Activated CD8-positive, alpha-beta memory T cell treated with anti-CD3 and anti-CD28 coated beads, Interleukin-2, amount 10 ng/mL, durations not matched to agents 7 days and 5 days (primary cell): ENCODE measurements around the gene ARL15. TPM values are rescaled to one million over a fixed set of nuclear protein-coding genes. Genes with fewer than 3 reads are reported as not detected.

Experiments
- ATAC-seq: fragments of 150-1000 bp; cut with Tn5 transposase; one replicate; pipeline ENCODE4 v1.10.0; 2021; ENCODE audit warnings: moderate library complexity
- CTCF ChIA-PET: fragments of 350-600 bp; sonication (Branson Sonifier 250); formaldehyde crosslinking; loops from one replicate; lab custom pipeline; 2021; ENCODE audit warnings: antibody characterized with exemption; lab: Charles Lee
- DNase-seq: peaks from one replicate; pipeline ENCODE4 v3.0.0-alpha.2; 2020
- H3K27ac Mint-ChIP-seq: one replicate; pipeline ENCODE4 v1.8.0; 2021; ENCODE audit warnings: mild to moderate bottlenecking, mixed read lengths
- H3K27me3 Mint-ChIP-seq: one replicate; pipeline ENCODE4 v1.8.0; 2021; ENCODE audit warnings: mixed read lengths
- H3K36me3 Mint-ChIP-seq: one replicate; pipeline ENCODE4 v1.8.0; 2021; ENCODE audit warnings: mild to moderate bottlenecking, mixed read lengths
- H3K4me1 Mint-ChIP-seq: one replicate; pipeline ENCODE4 v1.8.0; 2021; ENCODE audit warnings: mixed read lengths
- H3K4me3 Mint-ChIP-seq: one replicate; pipeline ENCODE4 v1.8.0; 2021; ENCODE audit warnings: mild to moderate bottlenecking, moderate library complexity, mixed read lengths
- H3K9me3 Mint-ChIP-seq: one replicate; pipeline ENCODE4 v1.8.0; 2022; ENCODE audit warnings: low read depth, mixed read lengths
- total RNA-seq, 2 experiments: library from RNA; stranded (reverse); gene quantifications; one replicate each; pipeline ENCODE4 v1.2.3, GENCODE V29; 2021

Gene ARL15
- total RNA-seq, 2 experiments from 2014 or later = 10.6 to 12.6 TPM

DNA sequence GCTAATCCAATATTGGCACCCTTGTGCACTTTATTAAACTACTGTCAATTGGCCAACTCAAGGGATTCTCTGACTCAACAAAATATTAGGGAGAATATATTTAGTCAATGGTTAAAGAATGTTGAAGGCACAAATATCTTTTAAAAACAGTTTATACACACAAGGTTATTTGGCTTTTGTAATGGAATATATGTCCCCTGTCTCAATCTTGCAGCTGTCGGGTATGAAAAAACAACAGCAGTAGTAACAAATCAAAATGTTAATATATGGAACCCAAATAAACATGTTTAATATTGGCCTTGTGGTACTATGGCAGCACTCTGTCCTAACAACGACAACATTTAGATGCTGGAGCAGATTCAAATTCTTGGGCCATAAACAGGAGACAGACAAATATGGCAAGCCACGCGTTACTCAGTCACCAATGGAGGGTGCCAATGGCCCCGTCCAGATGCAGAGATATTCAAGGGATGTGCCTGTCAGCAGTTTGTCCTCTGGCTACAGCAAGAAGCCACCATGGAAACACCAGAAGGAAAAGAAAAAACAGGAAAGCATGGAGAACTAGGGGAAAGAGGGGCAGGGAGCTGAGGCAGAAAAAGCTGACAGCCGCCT, 408.0 kb downstream of the ARL15 start:
- no peaks in the 10 kb centered on the region for H3K9me3 Mint-ChIP-seq
- no peaks in the 10 kb centered on the region for H3K4me1 Mint-ChIP-seq
- CTCF ChIA-PET = no interaction called here
- no peaks in the 10 kb centered on the region for H3K36me3 Mint-ChIP-seq
- H3K27ac Mint-ChIP-seq = no peak overlapping the region
- no peak for ATAC-seq
- no peaks in the 10 kb centered on the region for H3K27me3 Mint-ChIP-seq
- no peak overlapping the region for H3K4me3 Mint-ChIP-seq
- no peak for DNase-seq

GRCh38 chr5:53900677-53901076, 409.7 kb downstream of the ARL15 start:
- ATAC-seq (no peak), DNase-seq (no peak)
- Mint-ChIP-seq H3K36me3 (no peaks in the 10 kb centered on the region), H3K4me3 (no peak overlapping the region), H3K4me1 (no peaks in the 10 kb centered on the region), H3K9me3 (no peaks in the 10 kb centered on the region), H3K27me3 (no peaks in the 10 kb centered on the region), H3K27ac (no peak overlapping the region)
- CTCF ChIA-PET = interaction anchor here (0.6 kb wide), 1 partner anchor 51 kb away, joined by 3 read pairs; no protein-coding TSS in a partner anchor

GRCh38 chr5:53895091-53895683, 415.2 kb downstream of the ARL15 start:
- Mint-ChIP-seq H3K27me3 (no peaks in the 10 kb centered on the region), H3K27ac (no peak overlapping the region), H3K36me3 (no peaks in the 10 kb centered on the region), H3K4me1 (no peaks in the 10 kb centered on the region), H3K9me3 (no peaks in the 10 kb centered on the region), H3K4me3 (no peak overlapping the region)
- CTCF ChIA-PET = no interaction called here
- DNase-seq = no peak
- no peak for ATAC-seq

DNA sequence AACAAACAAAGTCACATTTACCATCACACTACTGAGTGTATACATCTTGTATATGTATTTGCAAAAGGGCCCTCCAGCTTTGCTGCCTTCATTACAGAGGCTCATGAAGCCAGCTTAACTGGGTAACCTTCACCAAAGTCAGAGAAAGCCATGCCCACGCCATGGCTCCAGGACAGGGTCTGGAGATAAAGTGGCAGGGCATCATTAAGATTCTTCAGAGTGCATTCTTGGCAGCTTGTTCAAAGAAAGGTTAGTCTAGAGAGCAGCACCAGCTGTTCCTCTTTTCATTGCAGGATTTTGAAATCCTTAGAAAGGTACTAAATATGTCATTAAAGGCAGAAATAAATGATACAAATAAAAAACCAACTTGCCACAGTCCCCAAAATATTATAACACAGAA, 416.7 kb downstream of the ARL15 start:
- H3K36me3 Mint-ChIP-seq = no peaks in the 10 kb centered on the region
- H3K27me3 Mint-ChIP-seq = no peaks in the 10 kb centered on the region
- no peaks in the 10 kb centered on the region for H3K4me1 Mint-ChIP-seq
- CTCF ChIA-PET = no interaction called here
- DNase-seq = no peak
- no peak overlapping the region for H3K4me3 Mint-ChIP-seq
- H3K27ac Mint-ChIP-seq = no peak overlapping the region
- ATAC-seq = no peak
- H3K9me3 Mint-ChIP-seq = no peaks in the 10 kb centered on the region

GRCh38 chr5:53892224-53892623, 418.1 kb downstream of the ARL15 start:
- Mint-ChIP-seq H3K27me3 (no peaks in the 10 kb centered on the region), H3K36me3 (no peaks in the 10 kb centered on the region), H3K4me3 (no peak overlapping the region), H3K4me1 (no peaks in the 10 kb centered on the region), H3K9me3 (no peaks in the 10 kb centered on the region), H3K27ac (no peak overlapping the region)
- CTCF ChIA-PET = no interaction called here
- ATAC-seq (no peak), DNase-seq (no peak)

GRCh38 chr5:53891159-53891558, 419.2 kb downstream of the ARL15 start:
- H3K27ac Mint-ChIP-seq = no peak overlapping the region
- ATAC-seq (no peak), DNase-seq (no peak)
- CTCF ChIA-PET = no interaction called here
- no peaks in the 10 kb centered on the region for H3K27me3 Mint-ChIP-seq
- H3K4me1 Mint-ChIP-seq = no peaks in the 10 kb centered on the region
- no peak overlapping the region for H3K4me3 Mint-ChIP-seq
- no peaks in the 10 kb centered on the region for H3K36me3 Mint-ChIP-seq
- H3K9me3 Mint-ChIP-seq = no peaks in the 10 kb centered on the region

DNA sequence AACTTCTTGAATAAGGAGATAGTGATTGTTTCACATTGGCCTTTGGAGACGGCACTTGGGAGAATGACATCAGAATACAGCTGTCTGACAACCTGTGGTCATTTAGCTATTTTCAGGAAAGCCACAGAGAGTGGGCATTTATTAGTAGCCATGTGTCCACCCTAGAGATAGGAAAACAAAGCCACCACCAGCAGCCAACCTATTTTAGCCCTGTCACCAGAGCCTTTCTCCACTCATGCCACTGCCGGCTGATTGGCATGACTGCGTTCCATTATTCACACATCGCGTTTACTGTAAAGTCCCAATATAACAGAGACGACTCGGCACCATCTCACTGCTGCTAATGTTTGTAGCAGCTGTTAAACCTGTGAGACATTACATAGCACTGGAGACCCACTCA, 419.9 kb downstream of the ARL15 start:
- Mint-ChIP-seq H3K27ac (no peak overlapping the region), H3K27me3 (no peaks in the 10 kb centered on the region), H3K36me3 (no peaks in the 10 kb centered on the region), H3K9me3 (no peaks in the 10 kb centered on the region), H3K4me3 (no peak overlapping the region), H3K4me1 (no peaks in the 10 kb centered on the region)
- ATAC-seq (no peak), DNase-seq (no peak)
- CTCF ChIA-PET = no interaction called here

DNA sequence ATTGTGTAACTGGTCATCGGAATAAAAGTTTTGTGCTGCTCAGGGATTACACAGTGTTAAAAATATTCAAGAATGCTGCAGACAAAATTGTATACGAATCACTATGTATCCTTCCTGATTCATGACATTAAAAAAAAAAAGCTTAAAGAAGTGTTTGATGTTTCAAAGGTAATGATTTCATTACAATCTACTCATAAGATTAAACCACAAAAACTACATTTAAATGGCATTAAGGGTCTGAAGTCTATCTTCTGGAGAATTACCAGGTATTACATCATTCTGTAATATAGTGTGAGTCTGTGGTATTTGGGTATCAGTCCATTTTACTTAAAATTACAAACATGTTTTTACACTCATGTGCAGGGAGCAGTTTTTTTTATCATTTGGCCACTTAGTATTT, 425.5 kb downstream of the ARL15 start:
- CTCF ChIA-PET = no interaction called here
- H3K9me3 Mint-ChIP-seq = no peaks in the 10 kb centered on the region
- no peak overlapping the region for H3K4me3 Mint-ChIP-seq
- H3K36me3 Mint-ChIP-seq = no peaks in the 10 kb centered on the region
- H3K27me3 Mint-ChIP-seq = no peaks in the 10 kb centered on the region
- H3K27ac Mint-ChIP-seq = no peak overlapping the region
- ATAC-seq (no peak), DNase-seq (no peak)
- no peaks in the 10 kb centered on the region for H3K4me1 Mint-ChIP-seq

- ATAC-seq (no peak), DNase-seq (no peak)
- H3K36me3 Mint-ChIP-seq = no peaks in the 10 kb centered on the region
- no peak overlapping the region for H3K4me3 Mint-ChIP-seq
- H3K27ac Mint-ChIP-seq = no peak overlapping the region
- CTCF ChIA-PET = no interaction called here
- no peaks in the 10 kb centered on the region for H3K4me1 Mint-ChIP-seq
- no peaks in the 10 kb centered on the region for H3K9me3 Mint-ChIP-seq
- H3K27me3 Mint-ChIP-seq = no peaks in the 10 kb centered on the region
Observed at GRCh38 chr5:53884417-53884816, 426.0 kb downstream of the ARL15 start.

DNA sequence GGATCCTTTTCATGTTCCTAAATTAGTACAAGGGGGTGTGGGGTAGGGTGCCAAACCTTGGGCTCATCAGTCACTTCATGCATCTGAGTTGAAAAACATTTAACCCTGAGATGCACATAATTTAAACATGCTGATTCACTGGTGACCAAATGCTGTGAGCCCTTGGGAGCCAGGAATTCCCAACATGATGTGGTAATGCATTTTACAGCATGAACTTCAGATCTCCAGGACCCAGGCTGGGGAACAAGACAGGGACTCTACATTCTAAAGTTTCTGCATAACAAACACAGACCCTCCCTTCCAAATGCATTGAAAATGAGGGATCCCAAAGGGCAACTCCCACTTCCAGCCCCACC, 427.7 kb downstream of the ARL15 start:
- ATAC-seq (no peak), DNase-seq (no peak)
- CTCF ChIA-PET = no interaction called here
- no peaks in the 10 kb centered on the region for H3K36me3 Mint-ChIP-seq
- H3K4me3 Mint-ChIP-seq = no peak overlapping the region
- no peaks in the 10 kb centered on the region for H3K9me3 Mint-ChIP-seq
- H3K27me3 Mint-ChIP-seq = no peaks in the 10 kb centered on the region
- H3K4me1 Mint-ChIP-seq = no peaks in the 10 kb centered on the region
- no peak overlapping the region for H3K27ac Mint-ChIP-seq

GRCh38 chr5:53882006-53882675, 428.2 kb downstream of the ARL15 start:
- Mint-ChIP-seq H3K4me3 (no peak overlapping the region), H3K4me1 (no peaks in the 10 kb centered on the region), H3K27ac (no peak overlapping the region), H3K27me3 (no peaks in the 10 kb centered on the region), H3K9me3 (no peaks in the 10 kb centered on the region), H3K36me3 (no peaks in the 10 kb centered on the region)
- CTCF ChIA-PET = no interaction called here
- ATAC-seq (no peak), DNase-seq (no peak)

DNA sequence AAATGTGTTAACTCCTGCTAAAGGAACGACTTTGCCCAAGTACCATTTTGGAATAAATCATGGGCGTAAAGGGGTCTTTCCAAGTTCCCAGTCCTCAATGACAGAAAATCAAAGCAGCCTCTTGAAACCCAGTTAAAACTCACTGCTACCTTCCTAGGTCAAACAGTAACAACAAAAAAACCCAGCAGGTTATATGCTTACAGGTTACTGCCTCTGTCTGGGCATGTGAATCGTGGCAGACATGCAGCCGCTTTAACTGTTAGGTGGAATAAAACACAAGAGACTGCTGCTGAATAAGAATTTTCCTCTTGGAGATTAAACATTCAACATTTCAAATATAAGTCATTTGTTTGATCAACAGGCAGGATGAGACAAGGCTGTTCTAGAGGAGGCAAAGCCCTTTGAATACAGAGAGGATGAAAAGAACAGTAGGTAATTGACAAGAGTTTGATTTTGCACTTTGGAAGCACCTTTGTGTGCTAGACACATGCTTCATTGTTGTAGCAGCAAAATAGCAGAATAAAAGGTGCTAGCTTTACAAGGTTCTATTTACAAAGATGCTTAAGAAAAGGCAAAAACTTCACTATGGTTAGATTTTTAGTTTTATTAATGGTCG, 430.6 kb downstream of the ARL15 start:
- H3K9me3 Mint-ChIP-seq = no peaks in the 10 kb centered on the region
- H3K27me3 Mint-ChIP-seq = no peaks in the 10 kb centered on the region
- no peaks in the 10 kb centered on the region for H3K36me3 Mint-ChIP-seq
- H3K4me1 Mint-ChIP-seq = no peaks in the 10 kb centered on the region
- ATAC-seq (no peak), DNase-seq (no peak)
- H3K27ac Mint-ChIP-seq = no peak overlapping the region
- no peak overlapping the region for H3K4me3 Mint-ChIP-seq
- CTCF ChIA-PET = no interaction called here

GRCh38 chr5:53878015-53878414, 432.4 kb downstream of the ARL15 start:
- ATAC-seq (no peak), DNase-seq (no peak)
- CTCF ChIA-PET = no interaction called here

DNA sequence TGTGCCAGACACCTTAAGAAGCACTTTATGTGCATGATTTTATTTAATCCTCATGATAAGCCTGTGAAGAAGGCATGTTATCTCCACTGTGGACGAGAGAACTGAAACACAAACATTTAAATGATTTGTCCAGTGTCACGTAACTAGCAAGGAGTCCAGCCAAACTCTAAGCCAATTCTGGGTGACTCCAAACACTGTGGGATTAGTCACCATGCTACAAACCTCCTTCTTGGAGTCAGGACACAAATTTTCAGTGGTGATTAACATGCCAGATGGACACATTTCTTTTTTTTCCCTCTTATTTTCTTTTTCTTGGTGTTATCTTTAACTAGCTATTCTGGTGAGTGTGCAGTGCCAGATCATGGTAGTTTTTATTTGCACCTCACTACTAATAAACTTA, 433.1 kb downstream of the ARL15 start:
- no peaks in the 10 kb centered on the region for H3K4me1 Mint-ChIP-seq
- H3K27me3 Mint-ChIP-seq = no peaks in the 10 kb centered on the region
- no peaks in the 10 kb centered on the region for H3K9me3 Mint-ChIP-seq
- CTCF ChIA-PET = no interaction called here
- no peak overlapping the region for H3K4me3 Mint-ChIP-seq
- DNase-seq (no peak), ATAC-seq (no peak)
- H3K27ac Mint-ChIP-seq = no peak overlapping the region
- H3K36me3 Mint-ChIP-seq = no peaks in the 10 kb centered on the region

More at GRCh38 chr5:53878015-53878414, 432.4 kb downstream of the ARL15 start:
- no peaks in the 10 kb centered on the region for H3K9me3 Mint-ChIP-seq
- H3K27ac Mint-ChIP-seq = no peak overlapping the region
- H3K27me3 Mint-ChIP-seq = no peaks in the 10 kb centered on the region
- H3K4me3 Mint-ChIP-seq = no peak overlapping the region
- H3K4me1 Mint-ChIP-seq = no peaks in the 10 kb centered on the region
- H3K36me3 Mint-ChIP-seq = no peaks in the 10 kb centered on the region
